ENCODE data around the gene PRMT1. TPM values are rescaled to one million over a fixed set of nuclear protein-coding genes. Genes with fewer than 3 reads are reported as not detected.

PRMT1 gene
- total and polyA plus RNA-seq, 4 donors = 35.1 to 67.2 (median 53.8) TPM

DNA sequence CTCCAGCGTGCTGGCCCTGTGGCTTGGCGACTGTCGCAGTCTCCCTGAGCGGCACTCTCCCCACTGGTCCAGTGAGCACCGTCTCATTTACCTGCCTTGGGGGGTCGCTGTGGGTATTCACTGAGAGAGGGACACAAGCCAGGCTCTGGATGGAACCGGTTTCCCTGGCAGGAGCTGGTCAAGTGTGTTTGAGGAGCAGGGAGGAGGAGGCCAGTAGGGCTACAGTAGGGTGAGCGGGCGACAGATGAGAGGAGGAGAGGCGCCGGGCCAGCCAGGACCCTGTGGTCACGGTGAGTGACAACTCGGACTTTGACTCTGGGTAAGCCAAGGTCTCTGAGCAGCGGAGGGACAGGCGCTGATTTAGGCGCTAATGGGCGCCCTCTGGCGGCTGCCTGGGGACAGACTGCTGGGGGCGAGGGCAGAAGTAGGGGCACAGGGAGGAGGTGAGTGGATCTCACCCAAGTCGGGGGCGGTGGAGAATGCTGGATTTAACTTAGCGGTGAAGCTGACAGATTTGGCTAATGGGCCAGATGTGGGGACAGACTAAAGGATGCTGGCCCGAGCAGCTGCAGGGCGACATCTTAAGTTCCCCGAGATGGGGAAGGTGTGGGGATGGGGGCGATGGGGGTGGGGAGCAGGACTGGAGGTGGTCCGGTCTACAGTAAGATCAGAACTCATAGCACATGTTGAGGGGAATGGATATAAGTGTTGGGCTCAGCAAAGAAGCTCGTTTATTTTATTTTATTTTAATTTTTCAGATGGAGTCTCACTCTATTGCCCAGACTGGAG lies 4.7 kb upstream of the PRMT1 start (continued):
- TF ChIP-seq ATF3 (IDR thresholded peaks at IDR 0.05) (no peak), EGR1 (IDR thresholded peaks at IDR 0.05; ENCODE audit: low read depth in 2 of 2) (no peak), HNF4G (IDR thresholded peaks at IDR 0.05) (peak; percentile 88), YY1 (IDR thresholded peaks at IDR 0.05) (peak; percentile 51), GABPA (IDR thresholded peaks at IDR 0.05 in 1 of 2, conservative IDR thresholded peaks at IDR 0.05 in 1 of 2) (no peak)
- TF ChIP-seq, protein P1, sequence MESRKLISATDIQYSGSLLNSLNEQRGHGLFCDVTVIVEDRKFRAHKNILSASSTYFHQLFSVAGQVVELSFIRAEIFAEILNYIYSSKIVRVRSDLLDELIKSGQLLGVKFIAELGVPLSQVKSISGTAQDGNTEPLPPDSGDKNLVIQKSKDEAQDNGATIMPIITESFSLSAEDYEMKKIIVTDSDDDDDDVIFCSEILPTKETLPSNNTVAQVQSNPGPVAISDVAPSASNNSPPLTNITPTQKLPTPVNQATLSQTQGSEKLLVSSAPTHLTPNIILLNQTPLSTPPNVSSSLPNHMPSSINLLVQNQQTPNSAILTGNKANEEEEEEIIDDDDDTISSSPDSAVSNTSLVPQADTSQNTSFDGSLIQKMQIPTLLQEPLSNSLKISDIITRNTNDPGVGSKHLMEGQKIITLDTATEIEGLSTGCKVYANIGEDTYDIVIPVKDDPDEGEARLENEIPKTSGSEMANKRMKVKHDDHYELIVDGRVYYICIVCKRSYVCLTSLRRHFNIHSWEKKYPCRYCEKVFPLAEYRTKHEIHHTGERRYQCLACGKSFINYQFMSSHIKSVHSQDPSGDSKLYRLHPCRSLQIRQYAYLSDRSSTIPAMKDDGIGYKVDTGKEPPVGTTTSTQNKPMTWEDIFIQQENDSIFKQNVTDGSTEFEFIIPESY (IDR thresholded peaks at IDR 0.05) = peak; percentile 14

- no peaks in the 10 kb centered on the region for H3K36me3 ChIP-seq (ENCODE audit: control insufficient read depth in 4 of 4, insufficient read depth in 3 of 4, low read depth in 1 of 4, low read length in 3 of 4)
- no peak for DNase-seq (ENCODE audit: low spot score)
- peak overlapping the region in 2 of 3 donors; percentile 14 to 61 for H3K4me3 ChIP-seq (ENCODE audit: low read depth in 1 of 3, low read length in 3 of 3)
- no peaks in the 10 kb centered on the region for H3K27me3 ChIP-seq (ENCODE audit: control insufficient read depth in 4 of 4, insufficient read depth in 4 of 4, low read length in 3 of 4)
- H3K27ac ChIP-seq (ENCODE audit: low read depth in 1 of 2, low read length in 2 of 2) = peak overlapping the region; percentile 91 to 92
- H3K9me3 ChIP-seq (ENCODE audit: control insufficient read depth in 4 of 4, low read length in 3 of 4) = no peaks in the 10 kb centered on the region
- H3K9ac ChIP-seq (ENCODE audit: low read depth in 1 of 2, low read length in 2 of 2) = peak overlapping the region; percentile 69 to 98
- TF ChIP-seq REST (IDR thresholded peaks at IDR 0.05) (peak; percentile 32), JUND (IDR thresholded peaks at IDR 0.05) (peak in 1 of 2 donors; percentile 41), EGR1 (IDR thresholded peaks at IDR 0.05; ENCODE audit: low read depth in 2 of 2) (peak in 1 of 2 donors; percentile 72), ATF3 (IDR thresholded peaks at IDR 0.05) (no peak)
- TF ChIP-seq, protein P2, sequence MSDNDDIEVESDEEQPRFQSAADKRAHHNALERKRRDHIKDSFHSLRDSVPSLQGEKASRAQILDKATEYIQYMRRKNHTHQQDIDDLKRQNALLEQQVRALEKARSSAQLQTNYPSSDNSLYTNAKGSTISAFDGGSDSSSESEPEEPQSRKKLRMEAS (IDR thresholded peaks at IDR 0.05) = peak; percentile 75
- 3% methylated on average over 27 of the region's 27 CpGs for WGBS
- H3K4me1 ChIP-seq (ENCODE audit: control insufficient read depth in 4 of 4, insufficient read depth in 4 of 4, low read length in 3 of 4) = peaks cover 4 to 47% (median 26%) of the 10 kb centered on the region in 4 donors
These were observed 811 bp upstream of the PRMT1 start for GRCh38 chr19:49676136-49676783.

- Histone ChIP-seq H3K27me3 (ENCODE audit: control insufficient read depth in 4 of 4, insufficient read depth in 4 of 4, low read length in 3 of 4) (no peaks in the 10 kb centered on the region), H3K4me1 (ENCODE audit: control insufficient read depth in 4 of 4, insufficient read depth in 4 of 4, low read length in 3 of 4) (peaks cover 2 to 42% (median 24%) of the 10 kb centered on the region in 4 donors), H3K9me3 (ENCODE audit: control insufficient read depth in 4 of 4, low read length in 3 of 4) (no peaks in the 10 kb centered on the region), H3K36me3 (ENCODE audit: control insufficient read depth in 4 of 4, insufficient read depth in 3 of 4, low read depth in 1 of 4, low read length in 3 of 4) (peaks cover 0 to 2% (median 2%) of the 10 kb centered on the region in 4 donors), H3K27ac (ENCODE audit: low read depth in 1 of 2, low read length in 2 of 2) (peak overlapping the region; percentile 91 to 93), H3K9ac (ENCODE audit: low read depth in 1 of 2, low read length in 2 of 2) (peak overlapping the region; percentile 73 to 82), H3K4me3 (ENCODE audit: low read depth in 1 of 3, low read length in 3 of 3) (peak overlapping the region; percentile 74 to 94 (median 85))
- DNase-seq (ENCODE audit: low spot score) = peak; percentile 99
- WGBS = under 1% methylated on average over 34 of the region's 34 CpGs
- TF ChIP-seq FOXA2 (IDR thresholded peaks at IDR 0.05) (no peak), SP1 (IDR thresholded peaks at IDR 0.05) (peak; percentile 96), HNF4A (conservative IDR thresholded peaks at IDR 0.05) (peak in 1 of 2 donors; percentile 65), EGR1 (IDR thresholded peaks at IDR 0.05; ENCODE audit: low read depth in 2 of 2) (peak; percentile 93 to 95), JUND (IDR thresholded peaks at IDR 0.05) (peak; percentile 11 to 48), REST (IDR thresholded peaks at IDR 0.05) (peak; percentile 44), GABPA (IDR thresholded peaks at IDR 0.05 in 1 of 2, conservative IDR thresholded peaks at IDR 0.05 in 1 of 2) (peak; percentile 58 to 86), RXRA (IDR thresholded peaks at IDR 0.05) (peak in 1 of 2 donors; percentile 67)
- TF ChIP-seq, protein P2 (IDR thresholded peaks at IDR 0.05) = no peak
These were observed 264 bp upstream of the PRMT1 start for GRCh38 chr19:49676784-49677230.

All from liver (tissue), 9 donors.